Heart left ventricle (tissue), 13 donors: Measurements from ENCODE around the gene SORCS2.

Experiments
- CTCF ChIP-seq, 12 donors: fragments of 200-600 bp; sonication (generic) in 4 of 12; IDR thresholded peaks; one replicate each; pipeline versions ENCODE4 v1.5.0 to v1.8.0; 2018 to 2022; ENCODE audit warnings: antibody characterized with exemption in 12 of 12, mild to moderate bottlenecking in 5 of 12
- POLR2A ChIP-seq, 2 donors: fragments of 450-650 bp; IDR thresholded peaks; one replicate each; pipeline ENCODE4 v1.6.1; 2017; ENCODE audit warnings: antibody characterized with exemption in 2 of 2, mild to moderate bottlenecking in 2 of 2, moderate library complexity in 2 of 2
- donor health status: ischemic (EF 13 %, LVEDD 7.1; RV severe dilation, severe dysfunction).
- donor health status: DM: no; HTN: yes; CAD: no.
- donor health status: DM: no; HTN: no; CAD: no.
- donor health status: ischemic (EF 25% LVEDD 6.9; RV normal size, moderate dysfunction).
- donor health status: ischemic (EF 25% LVEDD 5.7; RV mildly dilated, moderate dysfunction).
- donor health status: ischemic (EF 35%, LVEDD 5.7; RV mildly dilated, moderate dysfunction).
- donor health status: nonischemic (EF 11% LVEDD 7.7; RV severe dilation, severe dysfunction).
- donor health status: DM: yes; HTN: yes; CAD: no.
- donor health status: PGD.
- donor health status: ischemic (EF 29% LVEDD 5.4; RV normal size, mild dysfunction).
- donor health status: nonischemic (EF 23%, LVEDD 6.1; RV moderate dilation, normal function).

DNA sequence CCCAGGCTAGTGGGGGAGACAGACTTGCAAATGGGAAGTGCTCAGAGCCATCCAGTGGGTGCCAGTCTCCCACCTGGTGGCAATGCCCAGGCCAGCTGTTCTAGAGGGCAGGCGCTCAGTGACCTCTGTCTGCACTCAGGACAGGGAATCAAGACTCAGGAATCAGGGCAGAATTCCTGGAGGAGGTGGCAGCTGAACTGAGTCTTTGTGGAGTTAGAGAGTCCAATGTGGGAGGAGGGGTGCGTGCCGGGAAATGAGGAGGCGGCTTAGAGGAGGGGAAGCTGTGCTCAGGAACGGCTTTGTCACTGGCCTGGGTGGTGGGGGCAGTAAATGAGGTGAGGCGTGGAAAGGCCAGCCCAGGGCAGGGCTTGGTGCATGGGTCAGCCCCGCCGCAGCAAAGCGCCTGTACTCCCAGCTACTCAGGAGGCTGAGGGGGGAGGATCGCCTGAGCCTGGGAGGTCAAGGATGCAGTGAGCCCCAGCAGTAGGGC lies 31.3 kb upstream of the SORCS2 start:
- no peak for TF ChIP-seq POLR2A (IDR thresholded peaks at IDR 0.05)
- no peak for TF ChIP-seq CTCF (IDR thresholded peaks at IDR 0.05)
